ENCODE measurements around the gene ZSCAN18.

GRCh38 chr19:58060231-58060630 is 37.8 kb downstream of the ZSCAN18 start:
- TF ChIP-seq CTCF (IDR thresholded peaks at IDR 0.05; ENCODE audit: low read length) = no peak
- TF ChIP-seq EZH2 (IDR thresholded peaks at IDR 0.05; ENCODE audit: borderline replicate concordance, low read length) = no peak

Measured in OCI-LY1 (cell line).